HepG2 (cell line): ENCODE results near the gene PGGT1B. TPM values are rescaled to one million over a fixed set of nuclear protein-coding genes. Genes with fewer than 3 reads are reported as not detected.

Experiments used
- AGO1 ChIP-seq: fragments of 200-400 bp; formaldehyde crosslinking; IDR thresholded peaks from 2 replicates; pipeline ENCODE4 v1.6.1; 2017; ENCODE audit warnings: mild to moderate bottlenecking, low read depth, low read length, moderate library complexity; ENCODE audit not compliant: poor library complexity, severe bottlenecking
- ARHGAP35 ChIP-seq: sonication (generic); formaldehyde crosslinking; IDR thresholded peaks from 2 replicates; pipeline ENCODE4 v1.9.0; 2022; ENCODE audit warnings: mild to moderate bottlenecking, inconsistent platforms, moderate library complexity, missing genetic modification reagents, borderline replicate concordance
- CBFB ChIP-seq: sonication (generic); formaldehyde crosslinking; IDR thresholded peaks from 2 replicates; pipeline ENCODE4 v1.4.0; 2020; ENCODE audit warnings: missing genetic modification reagents
- HNRNPH1 ChIP-seq: fragments of 200-400 bp; formaldehyde crosslinking; optimal IDR thresholded peaks from 2 replicates; pipeline ENCODE3; 2017; ENCODE audit warnings: mild to moderate bottlenecking, low read depth, low read length
- HNRNPK ChIP-seq: fragments of 200-400 bp; formaldehyde crosslinking; IDR thresholded peaks from 2 replicates; pipeline ENCODE4 v1.6.1; 2018; ENCODE audit warnings: low read length, low read depth, moderate library complexity, mild to moderate bottlenecking; ENCODE audit not compliant: poor library complexity, severe bottlenecking
- HNRNPLL ChIP-seq: fragments of 200-400 bp; formaldehyde crosslinking; IDR thresholded peaks from 2 replicates; pipeline ENCODE4 v1.6.1; 2017; ENCODE audit warnings: mild to moderate bottlenecking, low read depth, low read length; ENCODE audit not compliant: poor library complexity, severe bottlenecking
- MBD4 ChIP-seq: IDR thresholded peaks from 2 replicates; pipeline ENCODE4 v1.6.1; 2012; ENCODE audit warnings: low read length, inconsistent platforms, borderline replicate concordance
- MED13 ChIP-seq: sonication (generic); formaldehyde crosslinking; IDR thresholded peaks from 2 replicates; pipeline ENCODE4 v1.5.0; 2020; ENCODE audit warnings: missing genetic modification reagents
- MED8 ChIP-seq: sonication (generic); formaldehyde crosslinking; IDR thresholded peaks from 2 replicates; pipeline ENCODE4 v1.8.1; 2023; ENCODE audit warnings: mild to moderate bottlenecking, missing genetic modification reagents; ENCODE audit not compliant: insufficient replicate concordance
- PLRG1 ChIP-seq: fragments of 450-650 bp; conservative IDR thresholded peaks from 2 replicates; pipeline ENCODE4 v1.6.1; 2016
- STAT5B ChIP-seq: sonication (generic); formaldehyde crosslinking; IDR thresholded peaks from 2 replicates; pipeline ENCODE4 v1.4.0; 2020; ENCODE audit warnings: missing genetic modification reagents
- TERF1 ChIP-seq: sonication (generic); formaldehyde crosslinking; IDR thresholded peaks from 2 replicates; pipeline ENCODE4 v1.8.0; 2022; ENCODE audit warnings: mild to moderate bottlenecking, missing genetic modification reagents, moderate library complexity
- WIZ ChIP-seq: sonication (generic); formaldehyde crosslinking; IDR thresholded peaks from 2 replicates; pipeline ENCODE4 v1.5.1; 2020; ENCODE audit warnings: mild to moderate bottlenecking, missing genetic modification reagents
- ZBTB38 ChIP-seq: sonication (generic); formaldehyde crosslinking; IDR thresholded peaks from 2 replicates; pipeline ENCODE4 v1.5.1; 2020; ENCODE audit warnings: mild to moderate bottlenecking, missing genetic modification reagents
- ZBTB7B ChIP-seq: sonication (generic); formaldehyde crosslinking; IDR thresholded peaks from 2 replicates; pipeline ENCODE4 v1.4.0; 2020; ENCODE audit warnings: missing genetic modification reagents
- ZFY ChIP-seq: sonication (generic); formaldehyde crosslinking; IDR thresholded peaks from 2 replicates; pipeline ENCODE4 v1.4.0; 2020; ENCODE audit warnings: missing genetic modification reagents
- ZNF225 ChIP-seq: sonication (generic); formaldehyde crosslinking; IDR thresholded peaks from 2 replicates; pipeline ENCODE4 v1.4.0; 2020; ENCODE audit warnings: mild to moderate bottlenecking, missing genetic modification reagents
- ZNF276 ChIP-seq: sonication (generic); formaldehyde crosslinking; IDR thresholded peaks from 2 replicates; pipeline ENCODE4 v1.4.0; 2020; ENCODE audit warnings: mild to moderate bottlenecking, low read depth, missing genetic modification reagents
- ZNF335 ChIP-seq: sonication (generic); formaldehyde crosslinking; IDR thresholded peaks from 2 replicates; pipeline ENCODE4 v1.4.0; 2020; ENCODE audit warnings: missing genetic modification reagents
- ZNF451 ChIP-seq: sonication (generic); formaldehyde crosslinking; IDR thresholded peaks from 2 replicates; pipeline ENCODE4 v1.5.0; 2020; ENCODE audit warnings: mild to moderate bottlenecking, missing genetic modification reagents
- ZNF468 ChIP-seq: sonication (generic); formaldehyde crosslinking; IDR thresholded peaks from 2 replicates; pipeline ENCODE4 v1.8.0; 2022; ENCODE audit warnings: mild to moderate bottlenecking, moderate library complexity, missing genetic modification reagents
- ZNF670 ChIP-seq: sonication (generic); formaldehyde crosslinking; IDR thresholded peaks from 2 replicates; pipeline ENCODE4 v1.8.0; 2022; ENCODE audit warnings: mild to moderate bottlenecking, missing genetic modification reagents, borderline replicate concordance
- polyA plus RNA-seq, 8 experiments: library from polyadenylated mRNA; depleted of rRNA in 3 of 8; stranded (reverse) in 7 of 8; unstranded in 1 of 8; fragments of >200 nt; fragmentation: Illumina TruSeq in 4 of 8; extraction: Trizol in 4 of 8; gene quantifications; 2 replicates each; pipeline versions ENCODE4 v1.2.1 to v1.2.3, GENCODE V29; 2011 to 2016; ENCODE audit warnings: low read depth in 4 of 8, missing spikeins in 1 of 8, mixed read lengths in 1 of 8; ENCODE audit not compliant: insufficient read depth in 1 of 8
- total RNA-seq, 5 experiments: library from RNA; depleted of rRNA; stranded (reverse); fragments of >200 nt; fragmentation: Illumina TruSeq; extraction: Trizol; gene quantifications; 2 replicates each; pipeline ENCODE4 v1.2.3, GENCODE V29; 2016; ENCODE audit warnings: low read depth in 1 of 5
- TF ChIP-seq, protein P1 (sequence below): sonication (generic); formaldehyde crosslinking; IDR thresholded peaks from 2 replicates; pipeline ENCODE4 v1.5.0; 2020; ENCODE audit warnings: mild to moderate bottlenecking, missing genetic modification reagents, moderate library complexity
- TF ChIP-seq, protein P2 (sequence below): sonication (generic); formaldehyde crosslinking; IDR thresholded peaks from 2 replicates; pipeline ENCODE4 v1.4.0; 2020; ENCODE audit warnings: missing genetic modification reagents, borderline replicate concordance

PGGT1B gene
- total and polyA plus RNA-seq, 2 of the 13 experiments (the other 11 are each of a cell fraction or from before 2014, with no cell fraction given), result 2.4 to 42.7 TPM

DNA sequence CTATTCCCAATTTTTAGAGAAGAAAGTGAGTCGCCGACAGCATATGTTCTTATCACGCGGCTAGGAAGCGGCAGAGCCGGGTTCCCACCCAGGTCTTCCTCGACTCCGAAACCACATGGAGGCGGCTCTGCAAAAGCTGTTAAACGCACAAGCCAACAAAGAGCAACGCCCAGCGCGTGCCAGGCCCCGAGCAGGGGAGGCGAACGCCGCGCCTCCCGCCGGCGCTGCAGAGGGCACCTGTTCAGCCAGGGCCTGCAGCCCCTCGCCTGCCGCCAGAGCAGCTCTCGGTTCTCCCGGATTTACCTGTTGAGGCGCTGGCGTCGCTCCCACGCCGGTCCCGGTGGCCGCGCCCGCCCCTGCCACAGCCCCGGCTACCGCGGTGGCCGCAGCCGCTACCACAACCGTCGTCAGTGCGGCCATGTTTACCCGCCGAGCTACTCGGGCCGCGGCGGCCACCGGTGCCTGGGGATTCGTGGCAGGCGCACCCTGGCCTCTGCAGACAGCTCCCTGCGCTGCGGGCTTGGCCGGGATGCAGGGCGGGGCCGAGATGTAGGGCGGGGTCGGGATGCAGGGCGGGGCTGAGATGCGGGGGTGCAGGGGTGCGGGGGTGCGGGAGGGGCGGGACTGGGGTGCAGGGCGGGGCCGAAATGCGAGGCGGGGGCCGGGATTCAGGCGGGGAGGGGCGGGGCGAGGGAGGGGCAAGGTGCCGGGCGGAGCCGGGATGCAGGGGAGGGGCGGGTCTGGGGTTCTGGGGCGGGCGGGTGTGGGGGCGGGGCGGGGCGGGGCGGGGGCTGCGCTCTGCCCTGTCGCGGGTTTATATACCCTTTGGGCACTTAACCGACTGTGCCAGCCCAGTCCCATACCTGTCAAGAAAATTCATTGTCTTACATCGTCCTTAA lies 33.7 kb upstream of the PGGT1B start, which contains the start of gene CCDC112 (continued):
- no peak for TF ChIP-seq ZNF276 (CRISPR knock-in tag)
- TF ChIP-seq PLRG1, result no peak
- peak; percentile 52; the same call in 1 of the 2 replicates for TF ChIP-seq ZNF451
- TF ChIP-seq WIZ, result no peak
- no peak for TF ChIP-seq MED8 (CRISPR knock-in tag)
- TF ChIP-seq ZBTB7B (CRISPR knock-in tag), result no peak
- TF ChIP-seq ZNF670 (CRISPR knock-in tag), result no peak
- peak; percentile 75 for TF ChIP-seq ZFY
- TF ChIP-seq ZNF225 (CRISPR knock-in tag), result no peak
- TF ChIP-seq, protein P1, sequence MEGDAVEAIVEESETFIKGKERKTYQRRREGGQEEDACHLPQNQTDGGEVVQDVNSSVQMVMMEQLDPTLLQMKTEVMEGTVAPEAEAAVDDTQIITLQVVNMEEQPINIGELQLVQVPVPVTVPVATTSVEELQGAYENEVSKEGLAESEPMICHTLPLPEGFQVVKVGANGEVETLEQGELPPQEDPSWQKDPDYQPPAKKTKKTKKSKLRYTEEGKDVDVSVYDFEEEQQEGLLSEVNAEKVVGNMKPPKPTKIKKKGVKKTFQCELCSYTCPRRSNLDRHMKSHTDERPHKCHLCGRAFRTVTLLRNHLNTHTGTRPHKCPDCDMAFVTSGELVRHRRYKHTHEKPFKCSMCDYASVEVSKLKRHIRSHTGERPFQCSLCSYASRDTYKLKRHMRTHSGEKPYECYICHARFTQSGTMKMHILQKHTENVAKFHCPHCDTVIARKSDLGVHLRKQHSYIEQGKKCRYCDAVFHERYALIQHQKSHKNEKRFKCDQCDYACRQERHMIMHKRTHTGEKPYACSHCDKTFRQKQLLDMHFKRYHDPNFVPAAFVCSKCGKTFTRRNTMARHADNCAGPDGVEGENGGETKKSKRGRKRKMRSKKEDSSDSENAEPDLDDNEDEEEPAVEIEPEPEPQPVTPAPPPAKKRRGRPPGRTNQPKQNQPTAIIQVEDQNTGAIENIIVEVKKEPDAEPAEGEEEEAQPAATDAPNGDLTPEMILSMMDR (CRISPR knock-in tag), result peak; percentile 13; the same call in 1 of the 2 replicates
- peak; percentile 70; the same call in 1 of the 2 replicates for TF ChIP-seq ARHGAP35
- TF ChIP-seq STAT5B (CRISPR knock-in tag), result no peak
- no peak for TF ChIP-seq MBD4
- TF ChIP-seq CBFB (CRISPR knock-in tag), result no peak
- TF ChIP-seq HNRNPLL, result peak; percentile 53
- no peak for TF ChIP-seq ZNF468 (CRISPR knock-in tag)
- no peak for TF ChIP-seq HNRNPK
- 0 out of 2 replicates have a peak, but pooled peaks have one; percentile 74 for TF ChIP-seq ZNF335 (CRISPR knock-in tag)
- no peak for TF ChIP-seq HNRNPH1
- TF ChIP-seq MED13 (CRISPR knock-in tag), result no peak
- no peak for TF ChIP-seq AGO1
- TF ChIP-seq TERF1, result no peak
- TF ChIP-seq, protein P2, sequence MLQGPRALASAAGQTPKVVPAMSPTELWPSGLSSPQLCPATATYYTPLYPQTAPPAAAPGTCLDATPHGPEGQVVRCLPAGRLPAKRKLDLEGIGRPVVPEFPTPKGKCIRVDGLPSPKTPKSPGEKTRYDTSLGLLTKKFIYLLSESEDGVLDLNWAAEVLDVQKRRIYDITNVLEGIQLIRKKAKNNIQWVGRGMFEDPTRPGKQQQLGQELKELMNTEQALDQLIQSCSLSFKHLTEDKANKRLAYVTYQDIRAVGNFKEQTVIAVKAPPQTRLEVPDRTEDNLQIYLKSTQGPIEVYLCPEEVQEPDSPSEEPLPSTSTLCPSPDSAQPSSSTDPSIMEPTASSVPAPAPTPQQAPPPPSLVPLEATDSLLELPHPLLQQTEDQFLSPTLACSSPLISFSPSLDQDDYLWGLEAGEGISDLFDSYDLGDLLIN (CRISPR knock-in tag), result no peak
- peak; percentile 57; the same call in 1 of the 2 replicates for TF ChIP-seq ZBTB38 (CRISPR knock-in tag)
